Measurements from ENCODE around the gene VAMP7.

DNA sequence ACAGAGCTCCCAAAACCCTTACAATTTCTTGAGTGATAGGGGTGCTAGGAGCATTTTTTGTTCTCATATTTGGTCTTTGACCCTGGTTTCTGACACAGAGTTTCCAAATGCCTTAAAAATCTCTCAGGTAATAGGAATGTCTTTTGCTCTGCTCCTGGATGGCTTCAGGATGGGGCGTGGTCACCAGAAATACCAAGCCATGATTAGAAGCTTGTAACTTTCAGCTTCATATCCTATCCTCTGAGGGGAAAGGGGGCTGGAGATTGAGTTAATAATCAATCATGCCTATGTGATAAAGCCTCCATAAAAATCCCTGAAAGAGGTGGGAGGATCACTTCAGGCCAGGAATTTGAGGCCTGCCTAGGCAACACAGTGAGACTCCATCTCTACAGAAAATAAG lies 81.8 kb downstream of the VAMP7 start:
- TF ChIP-seq SUZ12 (IDR thresholded peaks at IDR 0.05; ENCODE audit: low read length): no peak
- no peak for TF ChIP-seq CTCF (IDR thresholded peaks at IDR 0.05; ENCODE audit: control extremely low read depth in 1 of 3, insufficient read depth in 1 of 3, low read depth in 1 of 3, low read length in 3 of 3)
- TF ChIP-seq GABPA (IDR thresholded peaks at IDR 0.05; ENCODE audit: borderline replicate concordance, insufficient read depth, low read length): no peak
- TF ChIP-seq TCF12 (IDR thresholded peaks at IDR 0.05; ENCODE audit: low read depth, low read length): no peak
- TF ChIP-seq FOSL1 (IDR thresholded peaks at IDR 0.05; ENCODE audit: insufficient read depth, low read depth, low read length): no peak
- no peak for TF ChIP-seq EZH2 (IDR thresholded peaks at IDR 0.05; ENCODE audit: low read depth, low read length, severe bottlenecking)
- no peak for TF ChIP-seq TAF1 (IDR thresholded peaks at IDR 0.05; ENCODE audit: low read depth, low read length)
- TF ChIP-seq, protein P1, sequence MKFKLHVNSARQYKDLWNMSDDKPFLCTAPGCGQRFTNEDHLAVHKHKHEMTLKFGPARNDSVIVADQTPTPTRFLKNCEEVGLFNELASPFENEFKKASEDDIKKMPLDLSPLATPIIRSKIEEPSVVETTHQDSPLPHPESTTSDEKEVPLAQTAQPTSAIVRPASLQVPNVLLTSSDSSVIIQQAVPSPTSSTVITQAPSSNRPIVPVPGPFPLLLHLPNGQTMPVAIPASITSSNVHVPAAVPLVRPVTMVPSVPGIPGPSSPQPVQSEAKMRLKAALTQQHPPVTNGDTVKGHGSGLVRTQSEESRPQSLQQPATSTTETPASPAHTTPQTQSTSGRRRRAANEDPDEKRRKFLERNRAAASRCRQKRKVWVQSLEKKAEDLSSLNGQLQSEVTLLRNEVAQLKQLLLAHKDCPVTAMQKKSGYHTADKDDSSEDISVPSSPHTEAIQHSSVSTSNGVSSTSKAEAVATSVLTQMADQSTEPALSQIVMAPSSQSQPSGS (IDR thresholded peaks at IDR 0.05; ENCODE audit: low read length): no peak
- no peak for TF ChIP-seq YY1 (IDR thresholded peaks at IDR 0.05; ENCODE audit: low read depth, low read length)
- no peak for TF ChIP-seq CREB1 (IDR thresholded peaks at IDR 0.05)
- TF ChIP-seq, protein P2, sequence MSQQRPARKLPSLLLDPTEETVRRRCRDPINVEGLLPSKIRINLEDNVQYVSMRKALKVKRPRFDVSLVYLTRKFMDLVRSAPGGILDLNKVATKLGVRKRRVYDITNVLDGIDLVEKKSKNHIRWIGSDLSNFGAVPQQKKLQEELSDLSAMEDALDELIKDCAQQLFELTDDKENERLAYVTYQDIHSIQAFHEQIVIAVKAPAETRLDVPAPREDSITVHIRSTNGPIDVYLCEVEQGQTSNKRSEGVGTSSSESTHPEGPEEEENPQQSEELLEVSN (IDR thresholded peaks at IDR 0.05): no peak
